ENCODE results near the gene UBE2M. TPM values are rescaled to one million over a fixed set of nuclear protein-coding genes. Genes with fewer than 3 reads are reported as not detected.
"Not testable (repeated sequence)": the region's sequence is repeated elsewhere in the genome, so short reads cannot be mapped to it uniquely, and the experiment has no call there.

The UBE2M gene
- 144 TPM for total RNA-seq
- long read RNA-seq, transcript UBE2M-201 (6 exons, 1,508 nt): major isoform, 237 of 246 reads
- long read RNA-seq, partial matches to known transcripts: 2 of 246 reads
- long read RNA-seq, other reads (novel, unspliced or antisense): 7 of 246 reads

GRCh38 chr19:58558066-58558622, at the start of gene UBE2M:
Gene UBE2M (minus strand): TSS chr19:58558611. CDS start chr19:58558381, 230 bp downstream.
- intact Hi-C loops (cut with micrococcal nuclease): no loop called here
- ATAC-seq (no peak), DNase-seq (peak; percentile 94)

DNA sequence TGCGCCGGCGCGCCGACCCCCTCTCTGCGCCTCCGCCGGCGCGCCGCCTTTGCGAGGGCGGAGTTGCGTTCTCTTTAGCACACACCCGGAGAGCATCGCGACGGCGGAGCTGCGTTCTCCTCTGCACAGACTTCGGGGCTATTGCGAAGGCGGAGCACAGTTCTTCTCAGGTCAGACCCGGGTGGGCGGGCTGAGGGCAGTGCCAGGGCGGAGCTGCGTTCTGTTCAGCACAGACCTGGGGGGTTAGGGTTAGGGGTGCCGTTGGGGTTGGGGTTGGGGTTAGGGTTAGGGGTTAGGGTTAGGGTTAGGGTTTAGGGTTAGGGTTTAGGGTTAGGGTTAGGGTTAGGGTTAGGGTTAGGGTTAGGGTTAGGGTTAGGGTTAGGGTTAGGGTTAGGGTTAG, 48.8 kb upstream of the UBE2M start:
- DNase-seq; ATAC-seq; intact Hi-C loops (cut with micrococcal nuclease): not testable (repeated sequence)

DNA sequence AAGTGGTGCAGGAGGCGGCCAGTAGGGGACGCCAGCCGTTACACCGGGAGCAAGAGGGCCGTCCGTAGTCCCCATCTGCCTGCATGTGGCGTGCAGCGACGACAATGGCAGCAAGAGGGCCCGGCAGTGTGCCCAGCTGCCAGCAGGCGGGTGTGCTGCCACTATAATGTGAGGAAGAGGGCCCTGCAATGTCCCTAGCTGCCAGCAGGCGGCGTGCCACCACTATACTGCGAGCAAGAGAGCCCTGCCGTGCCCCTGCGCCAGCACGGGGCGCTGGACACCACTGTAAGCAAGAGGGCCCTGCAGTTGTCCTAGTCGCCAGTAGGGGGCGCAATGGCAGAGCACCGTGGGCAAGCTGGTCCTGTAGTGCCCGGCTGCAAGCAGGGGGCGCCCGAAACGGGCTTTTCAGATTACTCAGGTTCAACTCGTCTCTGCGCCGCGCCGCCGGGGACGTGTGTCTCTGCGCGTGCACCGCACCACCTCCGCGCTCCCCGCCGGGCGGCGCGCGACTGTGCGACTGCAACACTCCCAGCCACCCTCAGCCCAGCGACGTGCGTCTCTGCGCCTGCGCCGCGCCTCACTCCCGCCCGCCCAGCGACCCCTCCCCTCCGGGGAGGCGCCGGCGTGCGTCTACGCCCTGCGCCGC, 48.0 kb upstream of the UBE2M start:
- intact Hi-C loops (cut with micrococcal nuclease); ATAC-seq: not testable (repeated sequence)
- DNase-seq: peak; percentile 55

DNA sequence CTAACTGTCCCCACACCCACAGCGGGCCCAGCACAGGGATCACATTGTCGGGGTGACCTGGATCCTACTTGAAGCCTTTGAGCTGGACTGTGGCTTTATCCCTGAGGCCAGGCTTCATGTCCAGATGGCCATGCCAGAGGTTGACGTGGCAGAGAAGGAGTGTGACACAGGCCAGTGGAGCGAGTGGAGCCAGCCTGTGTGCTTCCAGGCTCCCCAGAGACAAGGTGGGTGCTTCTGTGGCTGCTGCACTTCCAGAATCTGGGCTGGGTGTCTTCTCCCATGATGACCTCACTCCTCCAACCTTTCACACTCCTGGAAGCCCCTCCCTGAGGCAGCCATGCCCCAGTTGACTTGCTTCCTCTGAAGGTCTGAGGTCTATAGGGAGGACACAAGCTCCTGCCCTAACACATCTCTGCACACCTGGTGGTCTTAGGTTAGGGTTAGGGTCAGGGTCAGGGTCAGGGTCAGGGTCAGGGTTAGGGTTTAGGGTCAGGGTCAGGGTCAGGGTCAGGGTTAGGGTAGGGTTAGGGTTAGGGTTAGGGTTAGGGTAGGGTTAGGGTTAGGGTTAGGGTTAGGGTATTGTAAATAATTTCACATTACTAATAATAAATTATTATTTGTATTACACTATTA, 27.8 kb upstream of the UBE2M start:
- DNase-seq (no peak), ATAC-seq (peak; percentile 24)
- intact Hi-C loops (cut with micrococcal nuclease): no loop called here

DNA sequence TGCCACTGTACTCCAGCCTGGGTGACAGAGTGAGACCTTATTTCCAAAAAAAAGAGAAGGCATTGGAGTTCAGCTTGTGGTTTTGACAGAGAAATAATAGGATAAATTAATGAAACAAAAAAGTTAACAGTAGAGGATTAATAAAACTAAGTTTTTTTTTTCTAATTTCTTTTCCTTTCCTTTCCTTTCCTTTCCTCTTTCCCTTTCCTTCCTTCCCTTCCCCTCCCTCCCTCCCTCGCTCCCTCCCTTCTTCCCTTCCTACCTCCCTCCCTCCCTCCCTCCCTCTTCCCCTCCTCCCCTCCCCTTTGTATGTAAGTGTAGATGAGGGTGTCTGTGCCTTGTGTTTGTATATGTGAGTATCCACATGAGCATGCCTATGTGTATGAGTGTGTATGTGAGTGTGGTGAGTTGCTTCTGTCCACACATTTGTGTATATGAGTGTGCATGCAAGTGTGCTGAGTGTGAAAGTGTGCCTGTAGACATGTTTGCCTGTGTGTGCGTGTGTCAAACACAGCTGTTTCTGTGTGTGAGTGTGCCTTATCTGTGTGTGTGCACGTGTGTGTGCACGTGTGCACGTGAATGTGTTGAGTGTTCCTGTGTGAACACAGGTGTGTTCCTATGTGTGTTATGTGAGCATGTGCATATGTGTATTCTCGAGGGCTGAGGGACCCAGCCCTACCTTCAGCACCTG, 27.2 kb upstream of the UBE2M start:
- DNase-seq (no peak), ATAC-seq (no peak)
- intact Hi-C loops (cut with micrococcal nuclease): no loop called here

DNA sequence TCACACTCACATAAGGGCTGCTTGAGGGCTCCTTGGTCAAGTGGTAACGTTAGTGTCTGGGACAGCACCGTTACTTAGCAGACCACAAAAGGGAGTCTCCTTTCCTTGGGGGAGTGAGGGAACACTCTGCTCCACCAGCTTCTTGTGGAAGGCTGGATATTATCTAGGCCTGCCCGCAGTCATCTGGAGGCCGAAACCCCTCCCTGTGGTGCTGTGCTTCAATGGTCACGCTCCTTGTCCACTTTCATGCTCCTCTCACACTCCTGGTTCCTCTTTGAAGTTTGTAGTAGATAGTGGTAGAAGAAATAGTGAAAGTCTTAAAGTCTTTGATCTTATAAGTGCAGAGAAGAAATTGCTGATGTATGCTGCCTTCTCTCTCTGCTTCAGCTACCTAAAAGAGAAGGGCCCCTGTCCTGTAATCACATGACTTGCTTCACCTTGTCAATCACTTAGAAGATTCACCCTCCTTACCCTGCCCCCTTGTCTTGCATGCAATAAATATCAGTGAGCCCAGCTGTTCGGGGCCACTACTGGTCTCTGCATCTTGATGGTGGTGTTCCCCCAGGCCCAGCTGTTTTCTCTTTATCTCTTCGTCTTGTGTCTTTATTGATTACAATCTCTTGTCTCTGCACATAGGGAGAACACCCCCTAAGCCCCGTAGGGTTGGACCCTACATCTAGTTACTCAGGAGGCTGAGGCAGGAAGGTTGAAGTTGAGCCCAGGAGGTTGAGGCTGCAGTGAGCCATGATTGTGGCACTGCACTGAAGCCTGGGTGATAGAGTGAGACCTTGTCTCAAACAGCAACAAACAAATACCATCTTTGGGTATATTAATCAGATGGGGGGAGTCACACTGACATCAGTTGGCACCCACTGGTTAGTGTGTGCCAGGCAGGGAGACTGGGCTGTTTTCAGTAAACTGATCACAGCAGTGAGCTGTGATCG, 26.4 kb upstream of the UBE2M start:
- DNase-seq (no peak), ATAC-seq (no peak)
- intact Hi-C loops (cut with micrococcal nuclease): no loop called here

DNA sequence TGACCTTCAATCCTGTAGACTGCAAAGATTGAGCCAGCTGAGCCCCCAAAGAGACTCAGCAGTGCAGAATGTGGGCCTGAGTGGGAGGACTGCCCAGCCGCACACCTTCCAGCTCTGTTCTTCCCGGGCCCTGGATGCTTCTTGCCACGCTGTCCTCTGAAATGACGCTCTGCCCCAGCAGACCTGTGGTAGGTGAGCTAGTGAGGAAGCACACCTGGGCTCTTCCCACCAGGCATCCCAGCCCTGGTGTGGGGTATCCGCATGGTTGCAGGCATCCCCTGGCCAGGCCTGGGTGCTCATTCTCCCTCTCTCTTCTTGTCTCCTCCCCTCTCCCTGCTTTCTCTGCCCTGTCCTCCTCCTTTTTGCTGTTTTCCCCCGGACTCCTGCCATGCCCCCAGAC, 24.6 kb upstream of the UBE2M start:
- intact Hi-C loops (cut with micrococcal nuclease): no loop called here
- ATAC-seq (no peak), DNase-seq (no peak)

GRCh38 chr19:58581227-58582141, 23.1 kb upstream of the UBE2M start:
- ATAC-seq (peak; percentile 91), DNase-seq (peak; percentile 92)
- intact Hi-C loops (cut with micrococcal nuclease): no loop called here

DNA sequence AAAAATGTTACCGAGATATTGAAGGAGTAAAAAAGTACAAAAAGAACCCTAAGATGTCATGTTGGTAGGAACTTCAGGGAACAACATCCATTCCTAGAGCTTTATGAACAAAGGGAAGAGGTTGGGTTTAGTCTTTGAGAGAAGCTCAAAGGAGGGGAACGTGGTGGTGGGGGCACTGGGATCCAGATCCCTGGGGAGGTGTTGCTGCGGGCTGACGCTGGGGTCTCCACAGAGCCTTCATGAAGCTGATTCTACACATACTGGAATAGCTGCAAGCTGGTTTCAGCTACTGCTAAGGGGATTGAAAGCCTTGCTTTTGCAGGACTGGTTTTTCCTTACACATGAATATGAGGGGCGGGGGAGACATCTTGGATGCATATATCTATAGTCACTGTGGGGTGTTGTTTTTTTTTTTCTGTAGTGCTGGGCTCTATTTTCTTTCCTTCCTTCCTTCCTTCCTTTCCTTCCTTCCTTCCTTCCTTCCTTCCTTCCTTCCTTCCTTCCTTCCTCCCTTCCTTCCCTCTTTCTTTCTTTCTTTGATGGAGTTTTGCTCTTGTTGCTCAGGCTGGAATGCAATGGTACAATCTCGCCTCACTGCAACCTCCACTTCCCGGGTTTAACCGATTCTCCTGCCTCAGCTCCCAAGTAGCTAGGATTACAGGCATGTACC, 21.2 kb upstream of the UBE2M start:
- intact Hi-C loops (cut with micrococcal nuclease): no loop called here
- ATAC-seq: no peak
- DNase-seq: peak; percentile 18

GRCh38 chr19:58578012-58578925, 19.9 kb upstream of the UBE2M start:
- ATAC-seq (no peak), DNase-seq (no peak)
- intact Hi-C loops (cut with micrococcal nuclease): no loop called here

DNA sequence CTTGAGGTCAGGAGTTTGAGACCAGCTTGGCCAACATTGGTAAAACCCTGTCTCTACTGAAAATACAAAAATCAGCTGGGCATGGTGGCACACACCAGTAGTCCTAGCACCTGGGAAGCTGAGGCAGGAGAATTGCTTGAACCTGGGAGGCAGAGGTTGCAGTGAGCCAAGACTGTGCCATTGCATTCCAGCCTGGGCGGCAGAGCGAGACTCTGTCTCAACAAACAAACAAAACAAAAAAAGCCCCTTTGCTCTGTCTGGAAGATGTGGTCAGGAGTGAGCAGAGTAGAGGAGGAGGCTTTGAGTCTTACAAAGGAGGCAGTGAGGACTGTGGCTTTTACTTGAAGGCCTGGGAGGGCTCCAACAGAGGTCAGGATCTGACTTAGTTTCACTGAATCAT, 19.2 kb upstream of the UBE2M start:
- intact Hi-C loops (cut with micrococcal nuclease); DNase-seq; ATAC-seq: not testable (repeated sequence)

DNA sequence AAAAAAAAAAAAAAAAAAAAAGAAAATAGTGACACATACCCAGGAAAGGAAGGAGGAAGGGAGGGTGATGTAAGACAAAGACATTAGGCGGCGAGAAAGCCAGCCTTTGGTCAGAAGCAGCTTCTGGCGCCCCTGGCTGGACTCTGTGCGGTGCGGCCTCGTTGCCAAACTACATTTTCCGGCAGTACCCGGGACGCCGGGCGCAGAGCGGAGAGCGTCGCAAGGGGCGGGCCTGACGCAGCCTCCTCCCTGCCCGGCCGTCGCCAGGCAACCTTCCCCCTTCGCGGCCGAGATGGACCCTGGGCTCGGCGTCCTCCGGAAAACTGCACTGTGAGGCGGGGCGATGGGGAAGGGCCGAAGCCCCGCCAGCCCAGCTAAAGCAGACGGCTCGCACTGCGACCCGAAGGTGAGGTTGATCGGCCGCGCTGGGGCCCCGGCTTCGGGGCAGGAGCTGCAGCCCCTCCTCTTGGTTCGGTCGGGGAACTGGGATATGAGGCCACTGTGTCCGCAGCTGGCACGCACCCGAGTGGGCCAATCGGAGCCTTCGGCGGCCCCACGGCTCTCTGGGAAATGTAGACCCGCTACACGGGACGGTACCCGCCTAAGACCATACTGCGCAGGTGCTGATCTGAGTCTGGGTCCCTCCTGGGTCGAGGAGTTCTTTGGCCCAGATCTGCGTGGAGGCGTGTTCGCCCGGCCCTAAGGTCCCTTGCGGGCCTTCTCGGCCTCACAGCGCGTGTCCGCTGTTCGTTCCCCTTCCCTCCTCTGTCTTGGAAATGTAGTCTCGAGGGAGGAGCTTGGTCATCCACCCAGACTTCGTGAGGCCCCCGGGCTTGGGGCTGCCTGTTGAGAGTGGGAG, 17.0 kb upstream of the UBE2M start:
- ATAC-seq (peak; percentile 71), DNase-seq (peak; percentile 94)
- intact Hi-C loops (cut with micrococcal nuclease): no loop called here

GRCh38 chr19:58573658-58574164, 15.3 kb upstream of the UBE2M start:
- intact Hi-C loops (cut with micrococcal nuclease): no loop called here
- ATAC-seq: no peak
- no peak for DNase-seq

DNA sequence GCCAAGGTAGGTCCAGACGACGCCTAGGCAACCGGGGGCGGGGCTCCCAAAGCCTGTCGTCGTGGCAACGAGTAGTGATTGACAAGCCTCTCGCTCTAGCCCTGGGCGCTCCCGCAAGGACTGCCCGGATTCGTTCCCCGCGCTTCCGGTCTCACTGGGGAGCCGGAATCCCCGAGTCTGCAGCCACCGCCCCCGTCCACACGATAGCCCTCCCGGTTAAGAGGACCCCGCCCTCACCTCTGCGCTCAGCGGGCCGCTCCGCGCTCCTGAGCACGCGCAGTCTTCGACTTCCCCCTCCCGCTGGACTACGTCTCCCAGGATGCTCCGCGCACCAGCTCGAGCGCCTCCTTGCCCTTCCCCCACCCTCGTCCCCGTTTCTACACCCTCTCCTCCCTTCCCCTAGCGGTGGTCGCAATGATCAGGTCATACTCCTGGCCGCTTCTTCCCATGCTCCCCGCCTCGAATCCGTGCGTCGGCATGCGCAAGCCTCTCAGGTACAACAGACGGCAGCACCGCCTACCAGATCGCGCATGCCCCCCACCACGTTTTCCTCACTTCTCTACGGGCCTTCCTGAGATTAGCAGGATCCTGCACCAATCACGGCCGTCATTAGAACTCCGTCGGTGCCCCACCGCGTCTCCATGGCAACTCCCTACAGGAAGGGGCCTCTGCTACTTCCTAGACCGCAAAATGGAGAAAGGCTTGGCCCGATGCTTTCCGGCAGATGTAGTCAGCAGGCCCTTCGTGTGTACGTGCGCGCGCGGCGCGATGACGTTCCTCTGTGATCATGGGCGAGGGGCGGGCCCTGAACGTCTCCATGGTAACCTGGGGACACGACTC, 14.6 kb upstream of the UBE2M start, which contains the start of gene MZF1:
MZF1 (minus strand) TSS at position 518 of the 840 bp plus-strand sequence. CDS start 1,946 bp downstream, outside the sequence.
- intact Hi-C loops (cut with micrococcal nuclease): no loop called here
- DNase-seq (peak; percentile 100), ATAC-seq (peak; percentile 74)

Measured in left ventricle myocardium superior (tissue), 1 donor.